HG03520 (cell line): ENCODE data around the gene COP1.
A peak's percentile ranks its signal among the peaks of the same experiment; 100 is the strongest.

Source experiments
- ATAC-seq: cut with Tn5 transposase; IDR thresholded peaks from one replicate; pipeline ENCODE4 v1.9.1; 2021; ENCODE audit warnings: mild to moderate bottlenecking, moderate library complexity; ENCODE audit not compliant: unreplicated experiment

The COP1 gene

DNA sequence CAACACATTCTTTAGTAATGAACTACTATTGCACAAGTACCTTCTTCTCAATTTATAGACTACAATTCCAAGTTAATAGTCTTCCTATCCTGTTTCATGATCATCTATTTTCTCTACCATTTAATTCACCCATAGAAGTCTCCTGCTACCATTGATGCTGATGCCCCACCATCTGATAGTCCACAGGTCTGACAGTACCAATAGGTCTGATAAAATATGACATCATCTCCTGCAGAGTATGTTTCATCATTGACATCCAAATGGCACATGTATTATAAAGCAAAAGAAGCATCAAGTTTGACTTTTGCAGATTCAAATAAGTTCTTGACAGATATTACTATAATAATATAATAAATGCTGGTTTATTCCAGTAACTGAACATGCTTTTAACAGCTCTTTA, 5.5 kb downstream of the COP1 start:
- ATAC-seq = no peak

GRCh38 chr1:176199707-176200106, 7.4 kb downstream of the COP1 start:
- ATAC-seq = peak; percentile 54

- ATAC-seq = no peak
Measured at GRCh38 chr1:176198413-176198812, 8.7 kb downstream of the COP1 start.

DNA sequence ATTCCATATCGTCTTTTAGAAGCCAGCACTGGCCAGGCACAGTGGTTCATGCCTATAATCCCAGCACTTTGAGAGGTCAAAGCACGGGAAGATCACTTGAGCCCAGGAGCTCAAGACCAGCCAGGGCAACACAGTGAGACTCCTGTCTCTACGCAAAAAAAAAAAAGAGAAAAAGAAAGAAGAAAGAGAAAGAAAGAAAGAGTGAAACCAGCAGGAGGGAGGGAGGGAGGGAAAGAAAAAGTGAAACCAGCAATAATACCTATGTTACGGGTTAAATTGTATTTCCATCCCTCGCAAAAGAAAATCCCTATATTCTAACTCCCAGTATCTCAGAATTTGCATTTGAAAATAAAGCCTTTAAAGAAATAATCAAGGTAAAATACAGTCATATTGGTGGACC, 10.4 kb downstream of the COP1 start:
- no peak for ATAC-seq

- no peak for ATAC-seq
Measured at GRCh38 chr1:176195547-176195946, 11.5 kb downstream of the COP1 start.

DNA sequence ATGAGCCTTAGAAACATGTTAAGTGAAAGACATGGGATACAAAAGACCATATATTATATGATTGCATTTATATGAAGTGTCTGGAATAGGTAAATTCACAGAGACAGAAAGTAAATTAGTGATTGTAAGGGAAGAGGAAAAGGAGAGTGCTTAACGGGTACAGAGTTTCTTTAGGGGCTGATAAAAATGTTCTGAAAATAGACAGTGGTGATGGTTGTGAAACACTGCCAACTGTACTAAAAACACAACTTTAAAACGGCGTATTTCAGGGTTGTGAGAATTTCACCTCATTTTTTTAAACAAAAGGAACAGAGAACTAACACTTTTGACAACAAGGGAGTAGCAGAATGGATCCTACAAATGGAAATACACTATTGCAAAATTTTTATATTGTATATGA, 13.4 kb downstream of the COP1 start:
- ATAC-seq = no peak

DNA sequence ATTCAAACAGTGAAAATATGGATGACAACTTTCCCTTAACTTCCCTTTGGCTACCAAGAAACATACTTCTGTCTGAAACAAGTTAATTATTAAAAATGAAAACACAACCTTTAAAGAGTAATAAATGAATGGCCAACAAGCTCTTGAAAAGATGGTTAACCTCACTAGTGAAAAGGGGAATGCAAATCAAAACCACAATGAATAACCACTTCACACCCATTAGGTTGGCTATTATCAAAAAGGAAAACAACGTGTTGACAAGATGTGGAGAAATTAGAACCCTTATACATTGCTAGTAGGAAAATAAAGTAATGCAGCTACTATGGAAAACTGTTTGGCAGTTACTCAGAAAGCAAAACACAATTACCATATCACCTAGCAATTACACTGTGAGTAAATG, 14.1 kb downstream of the COP1 start:
- peak; percentile 84 for ATAC-seq

GRCh38 chr1:176188604-176189003, 18.5 kb downstream of the COP1 start:
- ATAC-seq = no peak

DNA sequence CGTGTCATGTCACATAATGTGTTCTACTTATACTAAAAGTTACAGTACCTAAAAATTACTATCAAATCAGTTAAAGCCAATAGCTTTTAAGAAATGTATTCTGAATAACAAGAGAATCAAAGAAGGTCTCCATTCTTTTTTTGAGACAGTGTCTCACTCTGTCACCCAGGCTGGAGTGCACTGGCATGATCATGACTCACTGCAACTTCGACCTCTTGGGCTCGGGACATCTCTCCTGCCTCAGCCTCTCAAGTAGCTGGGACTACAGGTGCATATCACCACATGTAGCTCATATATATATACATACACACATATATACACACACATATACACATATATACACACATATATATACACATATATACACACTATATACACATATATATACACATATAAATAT, 20.1 kb downstream of the COP1 start:
- ATAC-seq = no peak

GRCh38 chr1:176183618-176184017, 23.5 kb downstream of the COP1 start:
- ATAC-seq = peak; percentile 50

DNA sequence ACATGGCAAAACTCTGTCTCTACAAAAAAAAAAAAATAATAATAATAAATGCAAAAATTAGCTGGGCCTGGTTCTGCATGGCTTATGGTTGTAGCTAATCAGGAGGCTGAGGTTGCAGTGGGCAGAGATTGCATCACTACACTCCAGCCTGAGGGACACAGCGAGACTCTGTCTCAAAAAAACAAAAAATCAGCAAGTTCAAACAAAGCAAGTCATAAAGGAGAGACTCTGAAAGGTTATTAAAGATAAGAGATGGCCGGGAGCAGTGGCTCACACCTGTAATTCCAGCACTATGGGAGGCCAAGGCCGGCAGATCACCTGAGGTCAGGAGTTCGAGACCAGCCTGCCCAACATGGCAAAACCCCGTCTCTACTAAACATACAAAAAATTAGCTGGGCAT, 28.8 kb downstream of the COP1 start:
- ATAC-seq = no peak

DNA sequence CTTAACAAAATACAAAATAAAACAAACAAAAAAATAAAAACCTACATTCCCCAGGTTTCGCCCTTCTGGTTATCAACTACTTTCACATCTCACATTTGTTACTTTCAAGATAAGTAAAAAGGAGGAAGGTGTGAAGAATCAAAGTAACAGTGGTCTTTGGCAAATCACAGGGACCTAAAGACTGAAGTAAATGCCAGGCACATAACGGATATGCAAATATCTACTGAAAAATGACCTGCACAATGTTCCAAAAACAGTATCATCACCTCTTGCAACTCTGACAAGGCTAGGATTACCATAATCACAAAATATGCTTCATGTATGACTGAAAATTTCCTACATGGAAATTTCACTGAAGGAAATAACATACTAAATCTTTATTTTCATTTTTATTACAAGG, 29.3 kb downstream of the COP1 start:
- ATAC-seq = peak; percentile 79

DNA sequence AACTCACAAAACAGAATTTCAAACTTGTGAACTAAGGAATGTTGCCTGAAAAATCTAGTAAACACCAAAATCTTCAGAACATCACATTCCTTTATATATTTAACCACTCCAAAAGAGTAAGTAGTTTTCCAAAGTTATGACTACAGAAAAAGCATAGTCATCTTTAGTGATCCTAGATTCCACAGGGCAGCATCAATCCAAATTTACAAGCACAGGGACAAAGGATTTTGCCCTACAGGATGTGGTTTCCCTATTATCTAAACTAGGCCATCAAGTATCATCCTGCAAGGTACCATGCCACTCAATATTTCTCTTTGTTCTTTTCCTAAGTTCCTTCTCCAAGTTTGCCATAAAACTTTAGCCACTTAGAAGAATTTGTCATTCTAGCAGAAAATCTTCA, 33.0 kb downstream of the COP1 start:
- no peak for ATAC-seq

- ATAC-seq = no peak
Measured at GRCh38 chr1:176172215-176172614, 34.9 kb downstream of the COP1 start.

DNA sequence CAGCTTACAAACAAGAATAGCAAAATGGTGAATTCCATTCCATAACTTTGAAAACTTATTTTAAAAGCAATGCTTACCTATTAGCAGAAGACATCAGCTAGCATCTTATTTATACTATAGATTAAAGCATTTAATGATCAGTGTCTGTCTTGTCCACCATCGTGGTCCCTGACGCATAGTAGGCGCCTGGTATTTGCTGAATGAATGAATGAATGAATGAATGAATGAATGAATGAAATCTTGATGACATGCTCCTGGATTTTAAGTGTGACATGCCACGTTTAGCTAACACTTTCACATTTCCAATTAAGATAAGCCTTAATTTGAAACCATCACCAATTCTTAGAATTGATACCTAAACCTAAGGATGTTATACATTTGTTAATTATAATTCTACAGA, 39.9 kb downstream of the COP1 start:
- ATAC-seq = no peak

DNA sequence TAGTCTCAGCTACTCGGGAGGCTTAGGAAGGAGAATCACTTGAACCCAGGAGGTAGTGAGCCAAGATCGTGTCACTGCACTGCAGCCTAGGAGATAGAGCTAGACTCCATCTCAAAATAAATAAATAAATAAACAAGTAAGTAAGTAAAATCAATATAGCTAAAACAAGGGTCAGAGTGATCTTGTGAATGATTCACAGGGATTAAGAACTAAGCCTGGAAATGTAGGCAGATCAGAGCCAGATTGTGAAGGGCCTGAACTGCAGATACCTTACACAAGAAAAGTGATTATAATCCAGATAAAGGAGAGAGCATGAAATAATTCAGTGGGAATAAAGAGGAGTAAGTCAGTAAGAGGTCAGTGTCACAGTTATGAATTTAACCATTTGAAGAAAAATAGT, 41.5 kb downstream of the COP1 start:
- no peak for ATAC-seq

GRCh38 chr1:176164014-176164678, 42.9 kb downstream of the COP1 start:
- no peak for ATAC-seq

- ATAC-seq = no peak
Measured at GRCh38 chr1:176159993-176160392, 47.1 kb downstream of the COP1 start.

GRCh38 chr1:176157995-176158394, 49.1 kb downstream of the COP1 start:
- no peak for ATAC-seq

DNA sequence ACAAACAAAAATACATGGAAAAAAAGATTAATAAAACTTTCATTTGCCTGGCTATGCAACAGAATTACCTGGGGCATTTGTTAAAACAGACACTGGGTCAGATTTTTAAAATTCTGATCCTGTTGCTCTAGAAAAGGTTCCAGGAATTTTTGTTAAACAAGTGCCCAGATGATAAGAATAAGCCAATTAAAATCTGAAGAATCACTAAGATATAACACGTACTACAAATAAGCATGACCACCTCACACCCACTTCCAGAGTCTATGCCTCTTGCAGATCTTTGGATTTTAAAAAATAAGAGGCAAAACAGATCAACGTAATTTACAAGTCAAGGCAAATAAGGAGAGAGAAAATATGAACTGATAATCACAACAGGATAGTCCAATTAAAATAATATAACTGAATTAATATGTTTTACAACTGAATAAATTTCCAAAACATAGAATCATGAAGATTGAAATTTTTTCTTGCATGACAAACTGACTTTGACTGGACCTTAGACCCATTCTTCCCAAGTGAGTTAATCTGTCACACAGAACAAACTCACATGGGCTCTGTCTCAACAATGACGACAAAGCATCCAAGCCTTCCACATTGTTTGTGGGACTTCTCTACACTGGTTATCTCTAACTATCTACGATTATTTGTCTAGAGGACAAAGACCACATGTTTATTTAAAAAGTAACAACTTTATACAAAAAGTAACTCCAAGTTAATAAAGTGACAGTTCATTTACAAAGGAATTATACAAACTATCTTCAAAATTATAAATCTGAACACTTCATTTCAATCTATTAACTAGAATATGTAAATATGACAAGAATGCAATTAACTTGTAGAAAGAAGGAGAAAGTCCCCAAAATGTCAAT, 56.9 kb downstream of the COP1 start:
- ATAC-seq = no peak

GRCh38 chr1:176144526-176144925, 62.6 kb downstream of the COP1 start:
- no peak for ATAC-seq

- no peak for ATAC-seq
Measured at GRCh38 chr1:176142973-176143372, 64.1 kb downstream of the COP1 start.
